Hepatocyte (in vitro differentiated cells): Measurements from ENCODE around the gene FOS. TPM values are rescaled to one million over a fixed set of nuclear protein-coding genes. Genes with fewer than 3 reads are reported as not detected.

Source experiments
- DNase-seq: peaks from one replicate; pipeline ENCODE4 v3.0.0-alpha.2; 2016; ENCODE audit warnings: low spot score
- H2AFZ ChIP-seq: fragments of 200-600 bp; sonication (generic); 2 replicates; pipeline ENCODE4 v1.6.0; 2016; ENCODE audit warnings: antibody characterized with exemption, mild to moderate bottlenecking
- H3K27ac ChIP-seq: fragments of 200-600 bp; sonication (generic); 2 replicates; pipeline ENCODE4 v1.5.1; 2016; ENCODE audit warnings: mild to moderate bottlenecking
- H3K27me3 ChIP-seq: fragments of 200-600 bp; sonication (generic); 2 replicates; pipeline ENCODE4 v1.6.1; 2016
- H3K36me3 ChIP-seq: fragments of 200-600 bp; sonication (generic); replicated peaks from 2 replicates; pipeline ENCODE4 v1.5.1; 2016; ENCODE audit warnings: low read depth; ENCODE audit not compliant: insufficient read depth
- H3K4me1 ChIP-seq: fragments of 200-600 bp; sonication (generic); 2 replicates; pipeline ENCODE4 v1.5.1; 2016; ENCODE audit warnings: mild to moderate bottlenecking, moderate library complexity; ENCODE audit not compliant: insufficient read depth
- H3K4me2 ChIP-seq: fragments of 200-600 bp; sonication (generic); 2 replicates; pipeline ENCODE4 v1.6.0; 2016
- H3K4me3 ChIP-seq: fragments of 200-600 bp; sonication (generic); 2 replicates; pipeline ENCODE4 v1.5.1; 2016; ENCODE audit warnings: mild to moderate bottlenecking
- H3K79me2 ChIP-seq: fragments of 200-600 bp; sonication (generic); 2 replicates; pipeline ENCODE4 v1.6.0; 2017; ENCODE audit warnings: mild to moderate bottlenecking
- H3K9me2 ChIP-seq: fragments of 200-600 bp; sonication (generic); replicated peaks from 2 replicates; pipeline ENCODE4 v1.6.0; 2017; ENCODE audit warnings: mild to moderate bottlenecking; ENCODE audit not compliant: insufficient read depth
- H3K9me3 ChIP-seq: fragments of 200-600 bp; sonication (generic); 2 replicates; pipeline ENCODE4 v1.5.1; 2016; ENCODE audit warnings: low read depth, mild to moderate bottlenecking
- H4K20me1 ChIP-seq: fragments of 200-600 bp; sonication (generic); 2 replicates; pipeline ENCODE4 v1.6.0; 2016; ENCODE audit warnings: mild to moderate bottlenecking; ENCODE audit not compliant: insufficient read depth, poor library complexity, severe bottlenecking
- CTCF ChIP-seq: fragments of 200-600 bp; sonication (generic); IDR thresholded peaks from 2 replicates; pipeline ENCODE4 v1.5.1; 2016; ENCODE audit warnings: antibody characterized with exemption, mild to moderate bottlenecking; ENCODE audit not compliant: poor library complexity
- EZH2 ChIP-seq: fragments of 200-600 bp; sonication (generic); IDR thresholded peaks from 2 replicates; pipeline ENCODE4 v1.6.1; 2016; ENCODE audit warnings: antibody characterized with exemption, mild to moderate bottlenecking, borderline replicate concordance
- EZH2phosphoT487 ChIP-seq: fragments of 200-600 bp; sonication (generic); IDR thresholded peaks from one replicate; pipeline ENCODE4 v1.6.1; 2018; ENCODE audit warnings: antibody characterized with exemption, mild to moderate bottlenecking, low read depth, moderate library complexity; ENCODE audit not compliant: unreplicated experiment, severe bottlenecking
- WGBS: methylation state at CpG from one replicate; pipeline ENCODE4 v1.1.6; 2016; ENCODE audit warnings: low lambda C conversion rate; ENCODE audit errors: missing lambda C conversion rate; 5-methylcytosine and 5-hydroxymethylcytosine counted together
- polyA plus RNA-seq: library from polyadenylated mRNA; unstranded; fragments of >200 nt; fragmentation: Nextera tagmentation; extraction: Ambion mirVana; gene quantifications from 2 replicates; pipeline ENCODE4 v1.2.1, GENCODE V29; 2016
- total RNA-seq: library from RNA; depleted of rRNA; stranded (reverse); fragments of >200 nt; gene quantifications from 2 replicates; pipeline ENCODE4 v1.2.3, GENCODE V29; 2014

Gene FOS
- total and polyA plus RNA-seq, 2 experiments from 2014 or later, result 865 to 935 TPM

- Histone ChIP-seq H3K9me3 (no peaks in the 10 kb centered on the region), H2AFZ (no peak overlapping the region), H3K4me3 (no peak overlapping the region), H3K4me2 (peak overlapping the region; percentile 18), H3K36me3 (no peaks in the 10 kb centered on the region), H3K9me2 (no peaks in the 10 kb centered on the region), H3K79me2 (no peaks in the 10 kb centered on the region), H4K20me1 (no peaks in the 10 kb centered on the region), H3K27me3 (no peaks in the 10 kb centered on the region), H3K27ac (peak overlapping the region; percentile 78), H3K4me1 (peaks cover 19% of the 10 kb centered on the region)
- peak; percentile 42 for DNase-seq
- 44% methylated on average over 3 of the region's 3 CpGs for WGBS
- TF ChIP-seq CTCF (no peak), EZH2phosphoT487 (no peak), EZH2 (no peak)
These were observed 11.4 kb upstream of the FOS start for GRCh38 chr14:75267141-75267721.

GRCh38 chr14:75268633-75269550 lies 9.7 kb upstream of the FOS start:
- H3K4me2 ChIP-seq, result no peak overlapping the region
- no peaks in the 10 kb centered on the region for H3K79me2 ChIP-seq
- H3K36me3 ChIP-seq, result no peaks in the 10 kb centered on the region
- TF ChIP-seq EZH2phosphoT487 (no peak), EZH2 (no peak), CTCF (no peak)
- WGBS, result 65% methylated on average over 7 of the region's 7 CpGs
- H4K20me1 ChIP-seq, result no peaks in the 10 kb centered on the region
- no peak overlapping the region for H3K4me3 ChIP-seq
- H3K27ac ChIP-seq, result no peak overlapping the region
- no peak overlapping the region for H2AFZ ChIP-seq
- H3K9me2 ChIP-seq, result no peaks in the 10 kb centered on the region
- no peak for DNase-seq
- H3K27me3 ChIP-seq, result no peaks in the 10 kb centered on the region
- peaks cover 24% of the 10 kb centered on the region for H3K4me1 ChIP-seq
- H3K9me3 ChIP-seq, result no peaks in the 10 kb centered on the region

GRCh38 chr14:75271514-75271913 lies 7.1 kb upstream of the FOS start:
- H3K4me1 ChIP-seq, result peaks cover 23% of the 10 kb centered on the region

More at GRCh38 chr14:75271514-75271913, 7.1 kb upstream of the FOS start:
- H2AFZ ChIP-seq, result no peak overlapping the region
- no peak overlapping the region for H3K4me2 ChIP-seq
- WGBS, result 96% methylated on average over 9 of the region's 9 CpGs
- DNase-seq, result no peak
- no peak for TF ChIP-seq CTCF
- TF ChIP-seq EZH2, result no peak
- TF ChIP-seq EZH2phosphoT487, result no peak
- H3K9me3 ChIP-seq, result no peaks in the 10 kb centered on the region
- no peak overlapping the region for H3K4me3 ChIP-seq
- H3K27ac ChIP-seq, result no peak overlapping the region
- H4K20me1 ChIP-seq, result no peaks in the 10 kb centered on the region
- H3K27me3 ChIP-seq, result no peaks in the 10 kb centered on the region
- H3K36me3 ChIP-seq, result no peaks in the 10 kb centered on the region
- no peaks in the 10 kb centered on the region for H3K79me2 ChIP-seq
- H3K9me2 ChIP-seq, result no peaks in the 10 kb centered on the region
